Measurements from ENCODE around the gene RCAN2. TPM values are rescaled to one million over a fixed set of nuclear protein-coding genes. Genes with fewer than 3 reads are reported as not detected.

RCAN2 gene
- total and polyA plus RNA-seq, 4 donors: 4.5 to 16.7 (median 4.8) TPM

DNA sequence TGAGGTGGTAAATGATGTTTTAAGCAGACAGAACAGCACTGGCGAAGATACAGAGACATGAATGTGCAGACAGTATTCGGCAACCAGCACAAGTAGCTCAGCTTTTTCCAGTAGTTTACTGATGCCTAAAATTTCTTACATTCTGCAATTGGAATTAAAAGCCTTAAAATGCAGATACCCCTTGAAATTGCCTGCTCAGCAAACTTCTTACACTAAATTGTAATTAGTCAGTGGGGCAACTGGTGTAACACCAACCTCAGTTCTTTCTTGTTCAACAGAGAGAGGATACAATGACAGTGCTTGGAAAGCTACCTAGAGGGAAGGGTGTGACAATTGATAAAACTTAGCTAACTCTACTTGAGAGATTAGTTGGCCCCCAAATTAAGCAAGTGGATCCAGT, 199.4 kb downstream of the RCAN2 start:
- 94 to 97% methylated on average over 2 of the region's 2 CpGs for WGBS, 2 donors
- no peak overlapping the region for H3K4me3 ChIP-seq

DNA sequence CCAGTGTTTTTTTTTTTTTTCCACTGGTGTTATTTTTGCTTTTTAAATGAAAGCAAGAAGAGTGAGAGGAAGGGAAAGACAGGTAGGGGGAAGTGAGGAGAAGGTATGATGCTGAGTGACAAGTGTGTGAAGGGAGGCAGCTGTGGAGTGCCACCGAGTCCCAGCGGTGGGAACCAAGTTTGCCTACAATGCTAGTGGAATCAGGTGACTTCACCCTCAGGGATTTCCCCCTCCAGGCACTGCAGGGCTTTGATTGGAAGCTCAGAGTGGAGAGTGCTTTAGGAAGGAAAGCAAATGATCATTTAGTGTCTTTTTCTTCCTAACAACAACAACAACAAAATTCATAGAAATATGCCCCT, 200.0 kb downstream of the RCAN2 start:
- Histone ChIP-seq H3K9ac (ENCODE audit: insufficient read depth in 1 of 2, low read length in 2 of 2) (no peak overlapping the region), H3K4me1 (ENCODE audit: control insufficient read depth in 5 of 5, insufficient read depth in 5 of 5, low read length in 5 of 5) (peaks cover 0 to 38% (median 0%) of the 10 kb centered on the region in 5 donors), H3K27me3 (ENCODE audit: control insufficient read depth in 3 of 3, insufficient read depth in 3 of 3, low read length in 2 of 3) (no peaks in the 10 kb centered on the region), H3K4me3 (no peak overlapping the region), H3K9me3 (ENCODE audit: control insufficient read depth in 4 of 4, insufficient read depth in 3 of 4, low read length in 3 of 4) (no peaks in the 10 kb centered on the region), H3K36me3 (ENCODE audit: control insufficient read depth in 4 of 4, insufficient read depth in 4 of 4, low read length in 4 of 4) (no peaks in the 10 kb centered on the region), H3K27ac (ENCODE audit: low read depth in 1 of 2, low read length in 1 of 2) (no peak overlapping the region)
- ATAC-seq (ENCODE audit: insufficient read depth, low FRiP score) (no peak), DNase-seq (no peak)
- WGBS, 2 donors: 26 to 41% methylated on average over 2 of the region's 2 CpGs
- TF ChIP-seq, protein P1, sequence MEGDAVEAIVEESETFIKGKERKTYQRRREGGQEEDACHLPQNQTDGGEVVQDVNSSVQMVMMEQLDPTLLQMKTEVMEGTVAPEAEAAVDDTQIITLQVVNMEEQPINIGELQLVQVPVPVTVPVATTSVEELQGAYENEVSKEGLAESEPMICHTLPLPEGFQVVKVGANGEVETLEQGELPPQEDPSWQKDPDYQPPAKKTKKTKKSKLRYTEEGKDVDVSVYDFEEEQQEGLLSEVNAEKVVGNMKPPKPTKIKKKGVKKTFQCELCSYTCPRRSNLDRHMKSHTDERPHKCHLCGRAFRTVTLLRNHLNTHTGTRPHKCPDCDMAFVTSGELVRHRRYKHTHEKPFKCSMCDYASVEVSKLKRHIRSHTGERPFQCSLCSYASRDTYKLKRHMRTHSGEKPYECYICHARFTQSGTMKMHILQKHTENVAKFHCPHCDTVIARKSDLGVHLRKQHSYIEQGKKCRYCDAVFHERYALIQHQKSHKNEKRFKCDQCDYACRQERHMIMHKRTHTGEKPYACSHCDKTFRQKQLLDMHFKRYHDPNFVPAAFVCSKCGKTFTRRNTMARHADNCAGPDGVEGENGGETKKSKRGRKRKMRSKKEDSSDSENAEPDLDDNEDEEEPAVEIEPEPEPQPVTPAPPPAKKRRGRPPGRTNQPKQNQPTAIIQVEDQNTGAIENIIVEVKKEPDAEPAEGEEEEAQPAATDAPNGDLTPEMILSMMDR (IDR thresholded peaks at IDR 0.05; ENCODE audit: control extremely low read depth, extremely low read depth): no peak

More for the DNA sequence above, 199.4 kb downstream of the RCAN2 start:
- TF ChIP-seq, protein P1 (IDR thresholded peaks at IDR 0.05; ENCODE audit: control extremely low read depth, extremely low read depth): no peak
- Histone ChIP-seq H3K9ac (ENCODE audit: insufficient read depth in 1 of 2, low read length in 2 of 2) (no peak overlapping the region), H3K4me1 (ENCODE audit: control insufficient read depth in 5 of 5, insufficient read depth in 5 of 5, low read length in 5 of 5) (peaks cover 0 to 39% (median 0%) of the 10 kb centered on the region in 5 donors), H3K27ac (ENCODE audit: low read depth in 1 of 2, low read length in 1 of 2) (peak overlapping the region in 1 of 2 donors; percentile 45), H3K9me3 (ENCODE audit: control insufficient read depth in 4 of 4, insufficient read depth in 3 of 4, low read length in 3 of 4) (no peaks in the 10 kb centered on the region), H3K27me3 (ENCODE audit: control insufficient read depth in 3 of 3, insufficient read depth in 3 of 3, low read length in 2 of 3) (no peaks in the 10 kb centered on the region), H3K36me3 (ENCODE audit: control insufficient read depth in 4 of 4, insufficient read depth in 4 of 4, low read length in 4 of 4) (no peaks in the 10 kb centered on the region)
- ATAC-seq (ENCODE audit: insufficient read depth, low FRiP score): no peak
- no peak for DNase-seq

GRCh38 chr6:46290421-46291274, 200.6 kb downstream of the RCAN2 start:
- WGBS, 2 donors: 54 to 58% methylated on average over 4 of the region's 4 CpGs

More at GRCh38 chr6:46290421-46291274, 200.6 kb downstream of the RCAN2 start:
- Histone ChIP-seq H3K4me3 (no peak overlapping the region), H3K36me3 (ENCODE audit: control insufficient read depth in 4 of 4, insufficient read depth in 4 of 4, low read length in 4 of 4) (no peaks in the 10 kb centered on the region), H3K27ac (ENCODE audit: low read depth in 1 of 2, low read length in 1 of 2) (no peak overlapping the region), H3K27me3 (ENCODE audit: control insufficient read depth in 3 of 3, insufficient read depth in 3 of 3, low read length in 2 of 3) (no peaks in the 10 kb centered on the region), H3K9me3 (ENCODE audit: control insufficient read depth in 4 of 4, insufficient read depth in 3 of 4, low read length in 3 of 4) (no peaks in the 10 kb centered on the region), H3K9ac (ENCODE audit: insufficient read depth in 1 of 2, low read length in 2 of 2) (no peak overlapping the region), H3K4me1 (ENCODE audit: control insufficient read depth in 5 of 5, insufficient read depth in 5 of 5, low read length in 5 of 5) (peaks cover 0 to 33% (median 0%) of the 10 kb centered on the region in 5 donors)
- DNase-seq: no peak
- no peak for ATAC-seq (ENCODE audit: insufficient read depth, low FRiP score)
- TF ChIP-seq, protein P1 (IDR thresholded peaks at IDR 0.05; ENCODE audit: control extremely low read depth, extremely low read depth): no peak
